ENCODE measurements around the gene MPZ. TPM values are rescaled to one million over a fixed set of nuclear protein-coding genes. Genes with fewer than 3 reads are reported as not detected.

MPZ gene
- polyA plus RNA-seq, 1 donor, result 10.1 TPM

- H3K4me3 ChIP-seq (ENCODE audit: low read length), result peak overlapping the region; percentile 85
- peaks cover 10% of the 10 kb centered on the region for H3K4me1 ChIP-seq (ENCODE audit: control insufficient read depth, insufficient read depth, low read length)
- H3K9me3 ChIP-seq (ENCODE audit: control insufficient read depth, low read depth, low read length), result no peaks in the 10 kb centered on the region
- no peak overlapping the region for H3K27ac ChIP-seq (ENCODE audit: low read length)
- peak; percentile 10 to 34 for DNase-seq
- peaks cover 1% of the 10 kb centered on the region for H3K27me3 ChIP-seq (ENCODE audit: control insufficient read depth, insufficient read depth, low read length)
- WGBS (ENCODE audit: insufficient coverage, low lambda C conversion rate), result 32% methylated on average over 2 of the region's 17 CpGs
- no peaks in the 10 kb centered on the region for H3K36me3 ChIP-seq (ENCODE audit: control insufficient read depth, insufficient read depth, low read length)
Measured at GRCh38 chr1:161304927-161305866, 4.6 kb downstream of the MPZ start.

GRCh38 chr1:161300478-161300877 lies 9.3 kb downstream of the MPZ start:
- DNase-seq, result no peak
- WGBS (ENCODE audit: insufficient coverage, low lambda C conversion rate), result 100% methylated on average over 1 of the region's 4 CpGs
- Histone ChIP-seq H3K27ac (ENCODE audit: low read length) (no peak overlapping the region), H3K27me3 (ENCODE audit: control insufficient read depth, insufficient read depth, low read length) (no peaks in the 10 kb centered on the region), H3K9me3 (ENCODE audit: control insufficient read depth, low read depth, low read length) (no peaks in the 10 kb centered on the region), H3K4me3 (ENCODE audit: low read length) (no peak overlapping the region), H3K4me1 (ENCODE audit: control insufficient read depth, insufficient read depth, low read length) (peaks cover 8% of the 10 kb centered on the region), H3K36me3 (ENCODE audit: control insufficient read depth, insufficient read depth, low read length) (no peaks in the 10 kb centered on the region)

- Histone ChIP-seq H3K4me1 (ENCODE audit: control insufficient read depth, insufficient read depth, low read length) (no peaks in the 10 kb centered on the region), H3K9me3 (ENCODE audit: control insufficient read depth, low read depth, low read length) (no peaks in the 10 kb centered on the region), H3K36me3 (ENCODE audit: control insufficient read depth, insufficient read depth, low read length) (no peaks in the 10 kb centered on the region), H3K4me3 (ENCODE audit: low read length) (no peak overlapping the region), H3K27ac (ENCODE audit: low read length) (no peak overlapping the region), H3K27me3 (ENCODE audit: control insufficient read depth, insufficient read depth, low read length) (no peaks in the 10 kb centered on the region)
- no peak for DNase-seq
- WGBS (ENCODE audit: insufficient coverage, low lambda C conversion rate), result 78% methylated on average over 2 of the region's 9 CpGs
Measured at GRCh38 chr1:161299347-161299746, 10.4 kb downstream of the MPZ start.

- no peak overlapping the region for H3K4me3 ChIP-seq (ENCODE audit: low read length)
- no peak overlapping the region for H3K27ac ChIP-seq (ENCODE audit: low read length)
- no peaks in the 10 kb centered on the region for H3K36me3 ChIP-seq (ENCODE audit: control insufficient read depth, insufficient read depth, low read length)
- 72% methylated on average over 2 of the region's 6 CpGs for WGBS (ENCODE audit: insufficient coverage, low lambda C conversion rate)
- DNase-seq, result no peak
- H3K4me1 ChIP-seq (ENCODE audit: control insufficient read depth, insufficient read depth, low read length), result no peaks in the 10 kb centered on the region
- no peaks in the 10 kb centered on the region for H3K9me3 ChIP-seq (ENCODE audit: control insufficient read depth, low read depth, low read length)
- H3K27me3 ChIP-seq (ENCODE audit: control insufficient read depth, insufficient read depth, low read length), result no peaks in the 10 kb centered on the region
Measured at GRCh38 chr1:161298116-161298515, 11.7 kb downstream of the MPZ start.

- H3K27me3 ChIP-seq (ENCODE audit: control insufficient read depth, insufficient read depth, low read length), result no peaks in the 10 kb centered on the region
- no peak for DNase-seq
- no peak overlapping the region for H3K27ac ChIP-seq (ENCODE audit: low read length)
- no peak overlapping the region for H3K4me3 ChIP-seq (ENCODE audit: low read length)
- no peaks in the 10 kb centered on the region for H3K4me1 ChIP-seq (ENCODE audit: control insufficient read depth, insufficient read depth, low read length)
- H3K9me3 ChIP-seq (ENCODE audit: control insufficient read depth, low read depth, low read length), result no peaks in the 10 kb centered on the region
- no peaks in the 10 kb centered on the region for H3K36me3 ChIP-seq (ENCODE audit: control insufficient read depth, insufficient read depth, low read length)
Measured at GRCh38 chr1:161297415-161297814, 12.4 kb downstream of the MPZ start.

GRCh38 chr1:161290779-161291178 lies 19.0 kb downstream of the MPZ start:
- H3K4me3 ChIP-seq (ENCODE audit: low read length), result no peak overlapping the region
- H3K36me3 ChIP-seq (ENCODE audit: control insufficient read depth, insufficient read depth, low read length), result no peaks in the 10 kb centered on the region
- no peak overlapping the region for H3K27ac ChIP-seq (ENCODE audit: low read length)
- H3K9me3 ChIP-seq (ENCODE audit: control insufficient read depth, low read depth, low read length), result no peaks in the 10 kb centered on the region
- DNase-seq, result no peak
- H3K4me1 ChIP-seq (ENCODE audit: control insufficient read depth, insufficient read depth, low read length), result peaks cover 6% of the 10 kb centered on the region
- no peaks in the 10 kb centered on the region for H3K27me3 ChIP-seq (ENCODE audit: control insufficient read depth, insufficient read depth, low read length)
- WGBS (ENCODE audit: insufficient coverage, low lambda C conversion rate), result no CpG with 5 or more reads among the region's 1 CpG

GRCh38 chr1:161287482-161288054 lies 22.2 kb downstream of the MPZ start:
- Histone ChIP-seq H3K27ac (ENCODE audit: low read length) (no peak overlapping the region), H3K9me3 (ENCODE audit: control insufficient read depth, low read depth, low read length) (no peaks in the 10 kb centered on the region), H3K4me1 (ENCODE audit: control insufficient read depth, insufficient read depth, low read length) (peaks cover 6% of the 10 kb centered on the region), H3K36me3 (ENCODE audit: control insufficient read depth, insufficient read depth, low read length) (no peaks in the 10 kb centered on the region), H3K4me3 (ENCODE audit: low read length) (no peak overlapping the region), H3K27me3 (ENCODE audit: control insufficient read depth, insufficient read depth, low read length) (no peaks in the 10 kb centered on the region)
- peak; percentile 44 to 72 for DNase-seq
- 35% methylated on average over 2 of the region's 3 CpGs for WGBS (ENCODE audit: insufficient coverage, low lambda C conversion rate)

GRCh38 chr1:161285521-161285920 lies 24.2 kb downstream of the MPZ start:
- WGBS (ENCODE audit: insufficient coverage, low lambda C conversion rate), result no CpG with 5 or more reads among the region's 5 CpGs
- Histone ChIP-seq H3K27ac (ENCODE audit: low read length) (no peak overlapping the region), H3K4me1 (ENCODE audit: control insufficient read depth, insufficient read depth, low read length) (peaks cover 3% of the 10 kb centered on the region), H3K27me3 (ENCODE audit: control insufficient read depth, insufficient read depth, low read length) (no peaks in the 10 kb centered on the region), H3K9me3 (ENCODE audit: control insufficient read depth, low read depth, low read length) (peaks cover 4% of the 10 kb centered on the region), H3K4me3 (ENCODE audit: low read length) (no peak overlapping the region), H3K36me3 (ENCODE audit: control insufficient read depth, insufficient read depth, low read length) (no peaks in the 10 kb centered on the region)
- no peak for DNase-seq

- 100% methylated on average over 1 of the region's 2 CpGs for WGBS (ENCODE audit: insufficient coverage, low lambda C conversion rate)
Measured at GRCh38 chr1:161285113-161285512, 24.7 kb downstream of the MPZ start.

GRCh38 chr1:161282991-161283390 lies 26.8 kb downstream of the MPZ start:
- no peaks in the 10 kb centered on the region for H3K27me3 ChIP-seq (ENCODE audit: control insufficient read depth, insufficient read depth, low read length)
- no peak overlapping the region for H3K27ac ChIP-seq (ENCODE audit: low read length)
- DNase-seq, result no peak
- H3K9me3 ChIP-seq (ENCODE audit: control insufficient read depth, low read depth, low read length), result peaks cover 4% of the 10 kb centered on the region
- no peak overlapping the region for H3K4me3 ChIP-seq (ENCODE audit: low read length)
- no peaks in the 10 kb centered on the region for H3K36me3 ChIP-seq (ENCODE audit: control insufficient read depth, insufficient read depth, low read length)
- H3K4me1 ChIP-seq (ENCODE audit: control insufficient read depth, insufficient read depth, low read length), result peaks cover 3% of the 10 kb centered on the region
- no CpG with 5 or more reads among the region's 1 CpG for WGBS (ENCODE audit: insufficient coverage, low lambda C conversion rate)

More at GRCh38 chr1:161285113-161285512, 24.7 kb downstream of the MPZ start:
- no peak for DNase-seq
- peaks cover 3% of the 10 kb centered on the region for H3K4me1 ChIP-seq (ENCODE audit: control insufficient read depth, insufficient read depth, low read length)
- no peaks in the 10 kb centered on the region for H3K36me3 ChIP-seq (ENCODE audit: control insufficient read depth, insufficient read depth, low read length)
- H3K9me3 ChIP-seq (ENCODE audit: control insufficient read depth, low read depth, low read length), result peaks cover 4% of the 10 kb centered on the region
- H3K4me3 ChIP-seq (ENCODE audit: low read length), result no peak overlapping the region
- H3K27me3 ChIP-seq (ENCODE audit: control insufficient read depth, insufficient read depth, low read length), result no peaks in the 10 kb centered on the region
- H3K27ac ChIP-seq (ENCODE audit: low read length), result no peak overlapping the region

Data from large intestine (tissue), 3 donors.